Activated CD8-positive, alpha-beta T cell treated with anti-CD3 and anti-CD28 coated beads for 36 hours (primary cell): ENCODE measurements around the gene TBCCD1. TPM values are rescaled to one million over a fixed set of nuclear protein-coding genes. Genes with fewer than 3 reads are reported as not detected.

ENCODE experiments used
- ATAC-seq: fragments of 200-7000 bp; cut with Tn5 transposase; one replicate; pipeline ENCODE4 v1.10.0; 2021; ENCODE audit warnings: mild to moderate bottlenecking, moderate library complexity
- CTCF ChIA-PET: fragments of 350-600 bp; sonication (Branson Sonifier 250); formaldehyde crosslinking; loops from one replicate; lab custom pipeline; 2021; ENCODE audit warnings: antibody characterized with exemption; lab: Charles Lee
- POLR2A ChIA-PET: fragments of 350-600 bp; sonication (Branson Sonifier 250); formaldehyde crosslinking; loops from one replicate; lab custom pipeline; 2021; ENCODE audit warnings: antibody characterized with exemption; lab: Charles Lee
- DNase-seq: peaks from one replicate; pipeline ENCODE4 v3.0.0-alpha.2; 2020
- H3K27ac Mint-ChIP-seq: one replicate; pipeline ENCODE4 v1.8.0; 2021; ENCODE audit warnings: mild to moderate bottlenecking, mixed read lengths
- H3K27me3 Mint-ChIP-seq: one replicate; pipeline ENCODE4 v1.8.0; 2021; ENCODE audit warnings: mixed read lengths
- H3K36me3 Mint-ChIP-seq: one replicate; pipeline ENCODE4 v1.8.0; 2021; ENCODE audit warnings: low read depth, mixed read lengths
- H3K4me1 Mint-ChIP-seq: one replicate; pipeline ENCODE4 v1.8.0; 2021; ENCODE audit warnings: low read depth, mixed read lengths
- H3K4me3 Mint-ChIP-seq: one replicate; pipeline ENCODE4 v1.8.0; 2021; ENCODE audit warnings: mild to moderate bottlenecking, moderate library complexity, mixed read lengths
- H3K9me3 Mint-ChIP-seq: one replicate; pipeline ENCODE4 v1.8.0; 2021; ENCODE audit warnings: mixed read lengths
- CTCF ChIP-seq: fragments of 200-600 bp; IDR thresholded peaks from one replicate; pipeline ENCODE4 v1.8.0; 2022; ENCODE audit warnings: antibody characterized with exemption, mild to moderate bottlenecking
- intact Hi-C: fragments of 100-400 bp; cut with micrococcal nuclease; formaldehyde crosslinking; loops from one replicate; pipeline ENCODE4 v1.10.0; 2022
- total RNA-seq, 2 experiments: library from RNA; stranded (reverse); gene quantifications; one replicate each; pipeline ENCODE4 v1.2.3, GENCODE V29; 2021

TBCCD1 gene
- total RNA-seq, 2 experiments from 2014 or later = 9.8 to 10.8 TPM

GRCh38 chr3:186600896-186601295, 33.8 kb upstream of the TBCCD1 start:
- DNase-seq (no peak), ATAC-seq (no peak)
- no peaks in the 10 kb centered on the region for H3K4me1 Mint-ChIP-seq
- H3K9me3 Mint-ChIP-seq = no peaks in the 10 kb centered on the region
- H3K27ac Mint-ChIP-seq = no peak overlapping the region
- no peak for TF ChIP-seq CTCF
- H3K4me3 Mint-ChIP-seq = no peak overlapping the region
- no peaks in the 10 kb centered on the region for H3K36me3 Mint-ChIP-seq
- peaks cover 2% of the 10 kb centered on the region for H3K27me3 Mint-ChIP-seq
- intact Hi-C loops = no loop called here
- POLR2A ChIA-PET = interaction anchor here (1.0 kb wide), 1 partner anchor 14 kb away, joined by 3 read pairs; no protein-coding TSS in a partner anchor
- CTCF ChIA-PET = interaction anchor here (1.1 to 17.4 kb wide), 2 partner anchors 9 to 15 kb away, joined by 4 to 185 read pairs; no protein-coding TSS in a partner anchor

GRCh38 chr3:186599785-186600166, 32.6 kb upstream of the TBCCD1 start:
- H3K9me3 Mint-ChIP-seq = no peaks in the 10 kb centered on the region
- no peak for DNase-seq
- H3K27me3 Mint-ChIP-seq = peaks cover 2% of the 10 kb centered on the region
- CTCF ChIA-PET = interaction anchor here (1.1 to 17.4 kb wide), 3 partner anchors 10 to 16 kb away, joined by 4 to 185 read pairs (median 4); no protein-coding TSS in a partner anchor
- no peak for TF ChIP-seq CTCF
- intact Hi-C loops = no loop called here
- H3K4me3 Mint-ChIP-seq = no peak overlapping the region
- H3K4me1 Mint-ChIP-seq = no peaks in the 10 kb centered on the region
- H3K36me3 Mint-ChIP-seq = no peaks in the 10 kb centered on the region
- no peak for ATAC-seq
- H3K27ac Mint-ChIP-seq = no peak overlapping the region
- POLR2A ChIA-PET = interaction anchor here (0.7 to 1.0 kb wide), 2 partner anchors 15 to 23 kb away, joined by 3 read pairs; no protein-coding TSS in a partner anchor

GRCh38 chr3:186599142-186599784, 32.1 kb upstream of the TBCCD1 start:
- Mint-ChIP-seq H3K9me3 (no peaks in the 10 kb centered on the region), H3K36me3 (no peaks in the 10 kb centered on the region), H3K27ac (no peak overlapping the region), H3K4me3 (no peak overlapping the region), H3K4me1 (no peaks in the 10 kb centered on the region), H3K27me3 (peaks cover 2% of the 10 kb centered on the region)
- ATAC-seq (no peak), DNase-seq (no peak)
- intact Hi-C loops = no loop called here
- TF ChIP-seq CTCF = no peak
- POLR2A ChIA-PET = no interaction called here
- CTCF ChIA-PET = interaction anchor here (1.9 to 17.4 kb wide), 2 partner anchors 14 to 17 kb away, joined by 4 to 185 read pairs; no protein-coding TSS in a partner anchor

- intact Hi-C loops = no loop called here
- ChIA-PET CTCF (interaction anchor here (1.9 to 17.4 kb wide), 2 partner anchors 14 to 17 kb away, joined by 4 to 185 read pairs; no protein-coding TSS in a partner anchor), POLR2A (no interaction called here)
- Mint-ChIP-seq H3K27me3 (peaks cover 2% of the 10 kb centered on the region), H3K9me3 (no peaks in the 10 kb centered on the region), H3K4me3 (no peak overlapping the region), H3K36me3 (no peaks in the 10 kb centered on the region), H3K4me1 (no peaks in the 10 kb centered on the region), H3K27ac (no peak overlapping the region)
- no peak for DNase-seq
- no peak for TF ChIP-seq CTCF
- ATAC-seq = no peak
These were observed 31.6 kb upstream of the TBCCD1 start for GRCh38 chr3:186598794-186599141.

GRCh38 chr3:186598108-186598784, 31.1 kb upstream of the TBCCD1 start:
- no peak for TF ChIP-seq CTCF
- H3K9me3 Mint-ChIP-seq = no peaks in the 10 kb centered on the region
- no peaks in the 10 kb centered on the region for H3K4me1 Mint-ChIP-seq
- CTCF ChIA-PET = interaction anchor here (1.3 to 17.4 kb wide), 2 partner anchors 12 to 18 kb away, joined by 5 to 185 read pairs; no protein-coding TSS in a partner anchor
- peaks cover 2% of the 10 kb centered on the region for H3K27me3 Mint-ChIP-seq
- ATAC-seq = no peak
- DNase-seq = no peak
- POLR2A ChIA-PET = no interaction called here
- no peak overlapping the region for H3K27ac Mint-ChIP-seq
- intact Hi-C loops = no loop called here
- H3K4me3 Mint-ChIP-seq = no peak overlapping the region
- no peaks in the 10 kb centered on the region for H3K36me3 Mint-ChIP-seq
